Mesenteric fat pad (tissue), 1 donor: ENCODE measurements around the gene RIN1. TPM values are rescaled to one million over a fixed set of nuclear protein-coding genes. Genes with fewer than 3 reads are reported as not detected.

Experiments used
- DNase-seq: peaks from one replicate; pipeline ENCODE4 v3.0.0-alpha.2; 2020; ENCODE audit warnings: low spot score
- total RNA-seq: library from RNA; stranded (reverse); fragmentation: NEBNext Ultra II Directional; extraction: Animal tissue kit (Norgen Biotek cat#: 25700); gene quantifications from one replicate; pipeline ENCODE4 v1.2.1, GENCODE V29; 2021
- donor health status: DM: yes; HTN: yes; CAD: no.

Gene RIN1
- total RNA-seq, 1 donor from 2014 or later = 6.5 TPM

GRCh38 chr11:66302656-66303055 is 33.6 kb downstream of the RIN1 start:
- DNase-seq = no peak

GRCh38 chr11:66299186-66299585 is 37.0 kb downstream of the RIN1 start:
- DNase-seq = no peak

- no peak for DNase-seq
Observed at GRCh38 chr11:66297610-66298009, 38.6 kb downstream of the RIN1 start.

GRCh38 chr11:66294626-66295620 is 41.3 kb downstream of the RIN1 start:
- no peak for DNase-seq

- no peak for DNase-seq
Observed at GRCh38 chr11:66293777-66294625, 42.2 kb downstream of the RIN1 start.

GRCh38 chr11:66293352-66293751 is 42.9 kb downstream of the RIN1 start:
- no peak for DNase-seq

GRCh38 chr11:66292543-66293332 is 43.5 kb downstream of the RIN1 start:
- no peak for DNase-seq

- DNase-seq = no peak
Observed at GRCh38 chr11:66291706-66292542, 44.3 kb downstream of the RIN1 start, which contains the start of gene TMEM151A. TMEM151A (plus strand) TSS chr11:66291894; CDS start chr11:66292014, 120 bp downstream.

- DNase-seq = no peak
Observed at GRCh38 chr11:66291303-66291705, 44.9 kb downstream of the RIN1 start.

GRCh38 chr11:66290330-66290621 is 46.0 kb downstream of the RIN1 start:
- no peak for DNase-seq

- DNase-seq = no peak
Observed at GRCh38 chr11:66289548-66290329, 46.5 kb downstream of the RIN1 start.

- DNase-seq = peak; percentile 99
Observed at GRCh38 chr11:66288671-66289547, 47.3 kb downstream of the RIN1 start, which contains the start of gene YIF1A. YIF1A (minus strand) TSS chr11:66289143; CDS start chr11:66288985, 158 bp downstream.

GRCh38 chr11:66287889-66288670 is 48.2 kb downstream of the RIN1 start:
- DNase-seq = no peak

GRCh38 chr11:66287211-66287888 is 48.9 kb downstream of the RIN1 start:
- DNase-seq = no peak

GRCh38 chr11:66286699-66287098 is 49.5 kb downstream of the RIN1 start:
- DNase-seq = no peak

- DNase-seq = no peak
Observed at GRCh38 chr11:66285250-66285947, 50.8 kb downstream of the RIN1 start.
